ENCODE measurements around the gene VPS33A. TPM values are rescaled to one million over a fixed set of nuclear protein-coding genes. Genes with fewer than 3 reads are reported as not detected.

Gene VPS33A
- total and polyA plus RNA-seq, 2 donors (not counting 3 experiments of a cell fraction or from before 2014, with no cell fraction given) = 12.1 to 23.1 TPM

- Histone ChIP-seq H3K79me2 (ENCODE audit: control insufficient read depth, insufficient read depth, low read length) (no peaks in the 10 kb centered on the region), H2AFZ (ENCODE audit: low read depth, low read length) (no peak overlapping the region), H3K4me1 (ENCODE audit: control insufficient read depth, extremely low read depth, insufficient read depth, low read length) (peaks cover 8% of the 10 kb centered on the region), H3K4me2 (ENCODE audit: insufficient read depth, low read length) (no peak overlapping the region), H3K9ac (replicated peaks; ENCODE audit: extremely low read depth, insufficient read depth, low read length) (no peak overlapping the region), H3K9me3 (replicated peaks; ENCODE audit: control insufficient read depth, insufficient read depth, low read length) (no peaks in the 10 kb centered on the region), H4K20me1 (replicated peaks; ENCODE audit: control insufficient read depth, extremely low read depth, insufficient read depth, low read length) (no peaks in the 10 kb centered on the region), H3K36me3 (ENCODE audit: control insufficient read depth in 2 of 2, extremely low read depth in 1 of 2, insufficient read depth in 2 of 2, low read length in 2 of 2) (peaks cover 14 to 16% of the 10 kb centered on the region in 2 experiments), H3K9me1 (replicated peaks; ENCODE audit: control insufficient read depth, extremely low read depth, insufficient read depth, low read length) (no peaks in the 10 kb centered on the region), H3K27ac (ENCODE audit: insufficient read depth, low read depth, low read length) (no peak overlapping the region), H3K4me3 (replicated peaks in 1 of 3; ENCODE audit: insufficient read depth in 1 of 3, low read depth in 1 of 3, low read length in 3 of 3) (no peak overlapping the region), H3K27me3 (ENCODE audit: control insufficient read depth in 2 of 2, insufficient read depth in 2 of 2, low read length in 2 of 2) (peaks cover 9 to 18% of the 10 kb centered on the region in 2 experiments)
- ChIA-PET CTCF (no interaction called here), POLR2A (no interaction called here)
- TF ChIP-seq FOS (IDR thresholded peaks at IDR 0.05; ENCODE audit: borderline replicate concordance, insufficient read depth, low read length) = no peak
- TF ChIP-seq GATA2 (IDR thresholded peaks at IDR 0.05; ENCODE audit: insufficient read depth, insufficient read length, low read depth, low read length) = no peak
- TF ChIP-seq EZH2 (IDR thresholded peaks at IDR 0.05; ENCODE audit: borderline replicate concordance, low read depth, low read length, severe bottlenecking) = no peak
- TF ChIP-seq MYC (IDR thresholded peaks at IDR 0.05; ENCODE audit: low read depth, low read length) = no peak
- no peak for TF ChIP-seq MAX (IDR thresholded peaks at IDR 0.05; ENCODE audit: insufficient read depth, insufficient read length)
- no peak for TF ChIP-seq CTCF (IDR thresholded peaks at IDR 0.05; ENCODE audit: extremely low read depth in 1 of 2, insufficient read depth in 1 of 2, low read depth in 1 of 2, low read length in 2 of 2)
- no peak for TF ChIP-seq JUN (IDR thresholded peaks at IDR 0.05; ENCODE audit: borderline replicate concordance, insufficient read depth, insufficient read length, low read depth)
- TF ChIP-seq POLR2AphosphoS5 (IDR thresholded peaks at IDR 0.05; ENCODE audit: insufficient read depth, low read depth, low read length) = no peak
- TF ChIP-seq POLR2A (IDR thresholded peaks at IDR 0.05; ENCODE audit: low read depth, low read length) = no peak
- dilution Hi-C loops (cut with MboI; ENCODE audit: extremely low pct_ligation_motif_present, low sequenced_read_pairs) (no loop called here), intact Hi-C loops (cut with micrococcal nuclease) (no loop called here)
- DNase-seq (ENCODE audit: low read depth, low spot score) = no peak
- no peak for FAIRE-seq
- BruUV-seq (replicated peaks) = no TSS peak
Observed at GRCh38 chr12:122207391-122207790, 58.9 kb downstream of the VPS33A start.
